GM12801 (cell line): ENCODE data around the gene PRKAG3.

Source experiments
- CTCF ChIP-seq: IDR thresholded peaks from one replicate; pipeline ENCODE4 v1.5.1; 2011; ENCODE audit warnings: control low read depth; ENCODE audit not compliant: insufficient read length; ENCODE audit errors: extremely low read depth

The PRKAG3 gene

GRCh38 chr2:218871345-218872302 lies 40.0 kb upstream of the PRKAG3 start:
- TF ChIP-seq CTCF = no peak

- no peak for TF ChIP-seq CTCF
Measured at GRCh38 chr2:218870984-218871344, 39.4 kb upstream of the PRKAG3 start.

GRCh38 chr2:218869064-218869463 lies 37.5 kb upstream of the PRKAG3 start:
- TF ChIP-seq CTCF = no peak

DNA sequence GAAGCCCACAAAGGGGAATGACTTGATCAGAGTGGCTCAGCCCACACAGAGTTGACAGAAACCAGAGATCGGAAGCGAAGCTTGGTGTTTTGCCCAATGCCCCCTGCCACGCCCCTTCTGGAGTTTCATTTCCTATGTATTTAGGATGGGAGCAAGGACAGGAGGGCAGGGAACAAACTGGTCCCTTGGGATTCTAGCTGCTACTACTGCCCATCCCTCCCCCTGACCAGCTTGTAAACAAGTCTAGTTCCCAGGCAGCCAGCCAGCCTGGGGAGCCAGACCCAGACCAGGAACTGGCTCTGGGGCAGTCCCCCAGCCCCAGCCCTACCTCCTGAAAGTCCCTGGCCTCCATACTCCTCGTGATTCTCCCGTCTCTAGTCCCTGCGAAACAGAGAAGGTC lies 36.3 kb upstream of the PRKAG3 start:
- TF ChIP-seq CTCF = no peak

DNA sequence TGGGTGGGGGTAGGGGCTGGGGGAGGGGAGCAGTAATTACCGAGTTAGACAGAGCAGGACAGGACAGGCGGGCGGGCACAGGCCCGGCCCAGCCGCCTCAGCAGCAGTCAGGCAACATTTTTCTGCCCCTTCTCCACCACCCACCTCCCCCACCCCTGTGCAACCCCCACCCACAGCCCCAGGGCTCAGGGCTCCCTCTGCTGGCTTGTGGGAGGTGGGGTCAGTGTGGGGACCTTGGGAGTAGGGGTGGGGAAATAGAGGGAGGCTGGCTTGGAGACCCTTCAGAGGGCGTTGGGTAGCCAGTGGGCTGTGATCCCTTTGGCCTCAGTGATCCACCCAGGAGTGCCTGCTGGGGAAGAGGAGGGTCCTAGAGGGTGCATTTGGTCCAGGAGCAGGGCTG lies 34.4 kb upstream of the PRKAG3 start:
- TF ChIP-seq CTCF = no peak

DNA sequence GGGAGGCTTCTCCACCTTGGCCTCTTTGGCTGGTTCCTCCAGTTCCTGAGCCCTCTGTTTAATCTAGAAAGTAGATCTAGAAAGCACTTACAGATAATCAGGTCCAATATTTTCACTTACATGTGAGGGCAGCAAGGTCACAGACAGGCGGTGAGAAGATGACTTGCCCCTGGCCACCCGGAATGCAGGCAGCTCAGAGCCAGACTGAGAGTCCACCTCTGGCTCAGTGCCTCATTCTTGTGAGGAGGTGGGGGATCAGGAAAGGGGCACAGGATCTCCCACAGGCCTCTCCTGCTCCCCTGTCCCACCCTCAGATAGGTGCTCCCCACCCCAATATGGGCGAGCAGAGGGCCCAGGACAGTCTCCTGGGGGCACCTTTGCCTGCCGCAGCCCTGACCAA lies 33.8 kb upstream of the PRKAG3 start:
- no peak for TF ChIP-seq CTCF

DNA sequence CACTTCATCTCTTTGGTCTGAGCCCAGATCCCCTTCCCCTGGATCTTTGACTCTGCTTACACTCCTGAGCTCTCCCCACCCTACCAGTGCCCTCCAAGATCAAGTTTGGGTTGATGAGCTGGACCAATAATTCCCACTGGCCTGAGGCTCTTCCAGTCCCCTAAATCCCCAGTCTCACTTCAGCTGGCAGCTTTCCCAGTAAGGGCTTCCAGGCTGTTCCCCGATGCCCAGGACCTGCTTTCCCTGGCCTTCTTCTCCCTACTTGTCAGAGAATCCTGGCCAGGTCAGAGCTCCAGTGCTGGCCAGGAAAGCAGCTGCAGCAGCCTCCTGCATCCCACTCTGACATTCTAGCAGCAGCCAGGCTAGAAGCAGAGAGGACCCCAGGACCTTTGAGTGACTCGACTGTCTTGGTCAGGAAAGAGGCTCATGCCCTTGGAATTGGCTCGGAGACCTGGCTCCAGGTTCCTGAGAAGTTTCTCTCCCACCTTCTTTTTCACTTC lies 31.5 kb upstream of the PRKAG3 start:
- no peak for TF ChIP-seq CTCF
